Omental fat pad (tissue), 4 donors: ENCODE measurements around the gene FBLN5. TPM values are rescaled to one million over a fixed set of nuclear protein-coding genes. Genes with fewer than 3 reads are reported as not detected.
"Not testable (repeated sequence)": the region's sequence is repeated elsewhere in the genome, so short reads cannot be mapped to it uniquely, and the experiment has no call there.

Experiments used
- ATAC-seq: fragments of 150-250 bp; one replicate; pipeline ENCODE4 v1.9.1; 2016; ENCODE audit warnings: mild to moderate bottlenecking, moderate library complexity; ENCODE audit not compliant: low FRiP score
- DNase-seq: peaks from one replicate; pipeline ENCODE4 v3.0.0-alpha.2; 2019; ENCODE audit warnings: low spot score
- CTCF ChIP-seq, 3 donors: fragments of 450-650 bp; IDR thresholded peaks; one replicate each; pipeline ENCODE4 v1.5.1; 2016 to 2017; ENCODE audit warnings: antibody characterized with exemption in 3 of 3, mild to moderate bottlenecking in 3 of 3, moderate library complexity in 2 of 3
- total RNA-seq, 4 donors: library from RNA; depleted of rRNA; stranded (reverse); fragments of >200 nt; gene quantifications; one replicate each; pipeline ENCODE4 v1.1.0, GENCODE V29; 2016

FBLN5 gene
- total RNA-seq, 4 donors from 2014 or later = 119 to 282 (median 171) TPM

- ATAC-seq = no peak
- DNase-seq = no peak
- no peak for TF ChIP-seq CTCF (IDR thresholded peaks at IDR 0.05)
Observed at GRCh38 chr14:91873471-91874415, 73.8 kb downstream of the FBLN5 start.

- TF ChIP-seq CTCF (IDR thresholded peaks at IDR 0.05) = no peak
- DNase-seq (peak; percentile 62), ATAC-seq (peak; percentile 83)
Observed at GRCh38 chr14:91872517-91873470, 74.7 kb downstream of the FBLN5 start.

GRCh38 chr14:91872011-91872501, 75.4 kb downstream of the FBLN5 start:
- ATAC-seq (peak; percentile 56), DNase-seq (no peak)
- TF ChIP-seq CTCF (IDR thresholded peaks at IDR 0.05) = no peak

GRCh38 chr14:91871401-91871800, 76.1 kb downstream of the FBLN5 start:
- DNase-seq, ATAC-seq: not testable (repeated sequence)

GRCh38 chr14:91870890-91871289, 76.6 kb downstream of the FBLN5 start:
- no peak for TF ChIP-seq CTCF (IDR thresholded peaks at IDR 0.05)
- ATAC-seq (no peak), DNase-seq (no peak)

GRCh38 chr14:91870001-91870400, 77.5 kb downstream of the FBLN5 start:
- no peak for DNase-seq
- TF ChIP-seq CTCF (IDR thresholded peaks at IDR 0.05) = no peak
- no peak for ATAC-seq

GRCh38 chr14:91869556-91869955, 77.9 kb downstream of the FBLN5 start:
- no peak for ATAC-seq
- TF ChIP-seq CTCF (IDR thresholded peaks at IDR 0.05) = no peak

More at GRCh38 chr14:91869556-91869955, 77.9 kb downstream of the FBLN5 start:
- DNase-seq = no peak
